HCT116 (cell line): ENCODE data around the gene SIN3B. TPM values are rescaled to one million over a fixed set of nuclear protein-coding genes. Genes with fewer than 3 reads are reported as not detected.

Experiments used
- ATAC-seq: fragments of 200-7000 bp; cut with Tn5 transposase; 2 replicates; pipeline ENCODE4 v1.9.1; 2020; ENCODE audit warnings: mild to moderate bottlenecking, moderate library complexity
- BruUV-seq: library from RNA; stranded (reverse); fragments of 400-500 nt; replicated peaks from 2 replicates; lab custom pipeline; 2021; lab: Mats Ljungman, UMichigan
- CTCF ChIA-PET: fragments of 300-600 bp; sonication (Branson Sonifier 250); formaldehyde crosslinking; loops from one replicate; lab custom pipeline; 2021; ENCODE audit warnings: antibody characterized with exemption; lab: Charles Lee
- POLR2A ChIA-PET: fragments of 300-600, 350-600 bp; sonication (Branson Sonifier 250); formaldehyde crosslinking; loops from one replicate; lab custom pipeline; 2021; ENCODE audit warnings: antibody characterized with exemption; lab: Charles Lee
- RAD21 ChIA-PET, 2 experiments: fragments of 300-600 bp; sonication (Branson Sonifier 250); formaldehyde crosslinking; loops; one replicate each; lab custom pipeline; 2023; ENCODE audit warnings: low total read pairs in 2 of 2; ENCODE audit not compliant: uncharacterized antibody in 2 of 2, unreplicated experiment in 2 of 2, low non-redundant PET in 1 of 2; lab: Charles Lee
- DNase-seq: peaks from one replicate; pipeline ENCODE4 v3.0.0-alpha.2; 2010; ENCODE audit warnings: low read depth, low spot score
- H2AFZ ChIP-seq: fragments of 200-600 bp; shearing (Covaris generic), sonication (generic); 2 replicates; pipeline ENCODE4 v1.6.1; 2017; ENCODE audit warnings: low read depth, mixed run types, mixed read lengths, antibody characterized with exemption, low read length; ENCODE audit not compliant: poor library complexity, severe bottlenecking
- H3K27ac ChIP-seq: 2 replicates; pipeline ENCODE4 v1.5.1; 2012; ENCODE audit warnings: low read depth, low read length
- H3K27me3 ChIP-seq: fragments of 200-600 bp; sonication (generic); 2 replicates; pipeline ENCODE4 v1.6.1; 2016; ENCODE audit warnings: mixed run types, low read length, mixed read lengths; ENCODE audit not compliant: insufficient read depth
- H3K36me3 ChIP-seq, 2 experiments: fragments of 200-500 bp in 1 of 2; fragments of 200-600 bp in 1 of 2; sonication (Bioruptor generic) in 1 of 2; sonication (generic) in 1 of 2; 2 replicates each; pipeline versions ENCODE4 v1.5.1 to v1.6.1; 2014 to 2016; ENCODE audit warnings: low read length in 2 of 2, inconsistent platforms in 1 of 2, mixed read lengths in 1 of 2, mixed run types in 1 of 2; ENCODE audit not compliant: insufficient read depth in 2 of 2, control insufficient read depth in 1 of 2
- H3K4me1 ChIP-seq, 2 experiments: fragments of 200-600 bp in 1 of 2; sonication (generic) in 1 of 2; 2 replicates each; pipeline versions ENCODE4 v1.5.1 to v1.6.1; 2012 to 2017; ENCODE audit warnings: low read length in 2 of 2, inconsistent platforms in 1 of 2, mild to moderate bottlenecking in 1 of 2, mixed read lengths in 1 of 2, mixed run types in 1 of 2, moderate library complexity in 1 of 2; ENCODE audit not compliant: insufficient read depth in 2 of 2, control insufficient read depth in 1 of 2
- H3K4me2 ChIP-seq: fragments of 200-600 bp; sonication (generic); 2 replicates; pipeline ENCODE4 v1.6.1; 2017; ENCODE audit warnings: mixed run types, low read length, mixed read lengths
- H3K4me3 ChIP-seq, 2 experiments: fragments of 200-600 bp in 1 of 2; sonication (generic) in 1 of 2; replicated peaks in 1 of 2; 2 replicates each; pipeline ENCODE4 v1.5.1; 2011 to 2016; ENCODE audit warnings: low read length in 2 of 2, control low read depth in 1 of 2, low read depth in 1 of 2, mild to moderate bottlenecking in 1 of 2, mixed read lengths in 1 of 2, mixed run types in 1 of 2
- H3K79me2 ChIP-seq: fragments of 200-600 bp; sonication (generic); 2 replicates; pipeline ENCODE4 v1.6.1; 2017; ENCODE audit warnings: mild to moderate bottlenecking, mixed run types, low read length, moderate library complexity, mixed read lengths; ENCODE audit not compliant: insufficient read depth
- H3K9ac ChIP-seq: fragments of 200-600 bp; sonication (generic); 2 replicates; pipeline ENCODE4 v1.6.1; 2016; ENCODE audit warnings: low read length, mixed read lengths
- H3K9me2 ChIP-seq: fragments of 200-600 bp; sonication (generic), shearing (Covaris generic); 2 replicates; pipeline ENCODE4 v1.6.1; 2017; ENCODE audit warnings: mixed run types, mild to moderate bottlenecking, moderate library complexity; ENCODE audit not compliant: insufficient read depth
- H3K9me3 ChIP-seq, 2 experiments: fragments of 200-500 bp in 1 of 2; fragments of 200-600 bp in 1 of 2; sonication (Bioruptor generic) in 1 of 2; sonication (generic) in 1 of 2; 2 replicates each; pipeline ENCODE4 v1.6.1; 2014 to 2017; ENCODE audit warnings: low read length in 2 of 2, mixed read lengths in 2 of 2, inconsistent platforms in 1 of 2, low read depth in 1 of 2, mild to moderate bottlenecking in 1 of 2, mixed run types in 1 of 2, moderate library complexity in 1 of 2; ENCODE audit not compliant: control insufficient read depth in 1 of 2, insufficient read depth in 1 of 2
- H4K20me1 ChIP-seq: fragments of 200-600 bp; sonication (generic), shearing (Covaris generic); 2 replicates; pipeline ENCODE4 v1.6.1; 2017; ENCODE audit warnings: mixed run types, mild to moderate bottlenecking, moderate library complexity; ENCODE audit not compliant: insufficient read depth
- CTCF ChIP-seq, 3 experiments: fragments of 200-600 bp in 1 of 3; sonication (generic) in 1 of 3; IDR thresholded peaks in 2 of 3; conservative IDR thresholded peaks in 1 of 3; 2 replicates each; pipeline ENCODE4 v1.5.1; 2012 to 2017; ENCODE audit warnings: low read depth in 2 of 3, low read length in 2 of 3, antibody characterized with exemption in 1 of 3, borderline replicate concordance in 1 of 3, control low read depth in 1 of 3, mild to moderate bottlenecking in 1 of 3, mixed read lengths in 1 of 3, mixed run types in 1 of 3, moderate library complexity in 1 of 3; ENCODE audit not compliant: insufficient read depth in 1 of 3
- EGR1 ChIP-seq: IDR thresholded peaks from 2 replicates; pipeline ENCODE4 v1.6.1; 2012; ENCODE audit warnings: low read depth
- EZH2 ChIP-seq: fragments of 200-600 bp; sonication (generic); IDR thresholded peaks from 2 replicates; pipeline ENCODE4 v1.6.1; 2017; ENCODE audit warnings: antibody characterized with exemption, mixed run types
- EZH2phosphoT487 ChIP-seq: fragments of 200-600 bp; IDR thresholded peaks from 2 replicates; pipeline ENCODE4 v1.6.1; 2018; ENCODE audit warnings: antibody characterized with exemption, borderline replicate concordance
- FOSL1 ChIP-seq: IDR thresholded peaks from 2 replicates; pipeline ENCODE4 v1.6.1; 2012; ENCODE audit warnings: low read depth
- JUND ChIP-seq: IDR thresholded peaks from 2 replicates; pipeline ENCODE4 v1.6.1; 2012
- SIN3A ChIP-seq: IDR thresholded peaks from 2 replicates; pipeline ENCODE4 v1.6.1; 2012; ENCODE audit warnings: low read depth
- YY1 ChIP-seq: IDR thresholded peaks from 2 replicates; pipeline ENCODE4 v1.6.1; 2011; ENCODE audit warnings: low read length, low read depth, moderate library complexity, mild to moderate bottlenecking; ENCODE audit not compliant: insufficient replicate concordance; ENCODE audit errors: extremely low read depth
- ZNF274 ChIP-seq: fragments of 200-500 bp; sonication (Bioruptor generic); IDR thresholded peaks from 2 replicates; pipeline ENCODE4 v1.6.1; 2014; ENCODE audit warnings: mild to moderate bottlenecking, low read depth, low read length, inconsistent platforms
- intact Hi-C: fragments of 100-400 bp; cut with micrococcal nuclease; formaldehyde crosslinking; loops from 2 replicates; pipeline ENCODE4 v1.10.0; 2022
- total RNA-seq: library from RNA; stranded (reverse); gene quantifications from one replicate; pipeline ENCODE4 v1.2.1, GENCODE V29; 2021; ENCODE audit not compliant: unreplicated experiment

SIN3B gene
- total RNA-seq, 1 experiment from 2014 or later, result 59.9 TPM

DNA sequence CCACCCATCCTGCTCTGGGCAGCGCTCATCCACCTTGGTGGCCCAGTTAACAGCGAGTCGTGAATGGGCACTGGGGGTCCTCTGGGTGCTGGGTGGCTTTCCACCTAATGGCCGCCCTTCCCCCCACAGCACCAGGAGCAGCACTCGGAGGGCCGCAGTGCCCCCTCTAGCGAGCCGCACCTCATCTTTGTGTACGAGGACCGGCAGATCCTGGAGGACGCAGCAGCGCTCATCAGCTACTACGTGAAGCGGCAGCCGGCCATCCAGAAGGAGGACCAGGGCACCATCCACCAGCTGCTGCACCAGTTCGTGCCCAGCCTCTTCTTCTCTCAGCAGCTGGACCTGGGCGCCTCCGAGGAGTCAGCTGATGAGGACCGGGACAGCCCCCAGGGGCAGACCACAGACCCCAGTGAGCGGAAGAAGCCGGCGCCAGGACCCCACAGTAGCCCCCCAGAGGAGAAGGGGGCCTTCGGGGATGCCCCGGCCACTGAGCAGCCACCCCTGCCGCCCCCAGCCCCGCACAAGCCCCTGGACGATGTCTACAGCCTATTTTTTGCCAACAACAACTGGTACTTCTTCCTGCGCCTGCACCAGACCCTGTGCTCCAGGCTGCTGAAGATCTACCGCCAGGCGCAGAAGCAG, 40.3 kb downstream of the SIN3B start:
- Histone ChIP-seq H3K27me3 (no peaks in the 10 kb centered on the region), H3K27ac (no peak overlapping the region), H3K4me1 (no peaks in the 10 kb centered on the region), H3K9me3 (no peaks in the 10 kb centered on the region), H3K36me3 (peaks cover 19 to 29% of the 10 kb centered on the region in 2 experiments; a peak in 3 of 4 replicates), H3K4me3 (no peak overlapping the region), H3K4me2 (no peak overlapping the region), H4K20me1 (no peaks in the 10 kb centered on the region), H3K9me2 (no peaks in the 10 kb centered on the region), H2AFZ (no peak overlapping the region), H3K9ac (no peak overlapping the region), H3K79me2 (peaks cover 9% of the 10 kb centered on the region)
- ChIA-PET CTCF (no interaction called here), POLR2A (no interaction called here), RAD21 (no interaction called here)
- ATAC-seq (no peak), DNase-seq (no peak)
- BruUV-seq, result no TSS peak
- intact Hi-C loops, result no loop called here
- TF ChIP-seq ZNF274 (no peak), SIN3A (no peak), EZH2phosphoT487 (no peak), CTCF (IDR thresholded peaks at IDR 0.05 in 2 of 3, conservative IDR thresholded peaks at IDR 0.05 in 1 of 3; ENCODE audit: borderline replicate concordance in 1 of 3, insufficient read depth in 1 of 3, low read depth in 2 of 3, low read length in 2 of 3) (no peak), EZH2 (no peak), FOSL1 (no peak), JUND (no peak), YY1 (no peak), EGR1 (no peak)
